Mesendoderm (in vitro differentiated cells): ENCODE data around the gene SPC24.
"Not testable (repeated sequence)": the region's sequence is repeated elsewhere in the genome, so short reads cannot be mapped to it uniquely, and the experiment has no call there.

Experiments used
- DNase-seq: peaks from one replicate; pipeline ENCODE4 v3.0.0; 2013
- H2AK5ac ChIP-seq: 2 replicates; pipeline ENCODE4 v1.6.1; 2013; ENCODE audit warnings: low read length, inconsistent platforms
- H2BK120ac ChIP-seq: 2 replicates; pipeline ENCODE4 v1.6.1; 2013; ENCODE audit warnings: low read depth, mild to moderate bottlenecking, low read length, moderate library complexity, mixed read lengths
- H2BK15ac ChIP-seq: replicated peaks from 2 replicates; pipeline ENCODE4 v1.6.1; 2013; ENCODE audit warnings: low read depth, mild to moderate bottlenecking, moderate library complexity
- H2BK5ac ChIP-seq: 2 replicates; pipeline ENCODE4 v1.6.1; 2013; ENCODE audit warnings: low read length, inconsistent platforms
- H3K18ac ChIP-seq: 2 replicates; pipeline ENCODE4 v1.6.1; 2013; ENCODE audit warnings: mild to moderate bottlenecking, low read length, mixed read lengths
- H3K23ac ChIP-seq: one replicate; pipeline ENCODE4 v1.6.1; 2013; ENCODE audit warnings: low read length
- H3K27ac ChIP-seq: 2 replicates; pipeline ENCODE4 v1.5.1; 2013; ENCODE audit warnings: low read depth, mild to moderate bottlenecking, inconsistent platforms, low read length, moderate library complexity
- H3K27me3 ChIP-seq: 2 replicates; pipeline ENCODE4 v1.6.1; 2013; ENCODE audit warnings: low read length, control low read depth, mild to moderate bottlenecking, inconsistent platforms; ENCODE audit not compliant: insufficient read depth, poor library complexity
- H3K36me3 ChIP-seq: 2 replicates; pipeline ENCODE4 v1.6.1; 2013; ENCODE audit warnings: low read length, inconsistent platforms; ENCODE audit not compliant: control insufficient read depth, insufficient read depth
- H3K4ac ChIP-seq: one replicate; pipeline ENCODE4 v1.6.1; 2013; ENCODE audit warnings: low read depth, mild to moderate bottlenecking, low read length, moderate library complexity
- H3K4me1 ChIP-seq: 2 replicates; pipeline ENCODE4 v1.6.1; 2013; ENCODE audit warnings: low read depth, low read length, inconsistent platforms; ENCODE audit not compliant: control insufficient read depth
- H3K4me2 ChIP-seq: 2 replicates; pipeline ENCODE4 v1.6.1; 2013; ENCODE audit warnings: low read length
- H3K4me3 ChIP-seq: 2 replicates; pipeline ENCODE4 v1.5.1; 2013; ENCODE audit warnings: mild to moderate bottlenecking, low read length
- H3K56ac ChIP-seq: one replicate; pipeline ENCODE4 v1.6.1; 2013; ENCODE audit warnings: low read length
- H3K79me1 ChIP-seq: 2 replicates; pipeline ENCODE4 v1.6.1; 2013; ENCODE audit warnings: low read length, inconsistent platforms
- H3K79me2 ChIP-seq: 2 replicates; pipeline ENCODE4 v1.6.1; 2013; ENCODE audit warnings: mild to moderate bottlenecking, low read length; ENCODE audit not compliant: control insufficient read depth, insufficient read depth
- H3K9ac ChIP-seq: 2 replicates; pipeline ENCODE4 v1.6.1; 2013; ENCODE audit warnings: low read length, inconsistent platforms
- H4K5ac ChIP-seq: one replicate; pipeline ENCODE4 v1.6.1; 2013; ENCODE audit warnings: low read length
- H4K8ac ChIP-seq: one replicate; pipeline ENCODE4 v1.6.1; 2013; ENCODE audit warnings: low read depth, mild to moderate bottlenecking, control low read depth, low read length, moderate library complexity
- WGBS: extraction: QIAGEN DNeasy Blood & Tissue Kit; methylation state at CpG from one replicate; pipeline ENCODE4 v1.1.7; 2013; ENCODE audit warnings: low lambda C conversion rate, missing lambda C conversion rate; ENCODE audit not compliant: insufficient coverage; ENCODE audit errors: extremely low coverage; 5-methylcytosine and 5-hydroxymethylcytosine counted together

Gene SPC24

GRCh38 chr19:11098327-11098726 lies 57.3 kb downstream of the SPC24 start:
- H3K4me2 ChIP-seq, result no peak overlapping the region
- no peak overlapping the region for H4K8ac ChIP-seq
- H3K4ac ChIP-seq, result no peak overlapping the region
- H2BK15ac ChIP-seq, result no peak overlapping the region
- no peak overlapping the region for H2AK5ac ChIP-seq
- H3K23ac ChIP-seq, result no peak overlapping the region
- DNase-seq, result no peak
- WGBS, result no CpG with 5 or more reads among the region's 2 CpGs
- H3K36me3 ChIP-seq, result peaks cover 24% of the 10 kb centered on the region
- peaks cover 72% of the 10 kb centered on the region for H3K79me2 ChIP-seq
- no peak overlapping the region for H2BK5ac ChIP-seq
- H3K4me1 ChIP-seq, result no peaks in the 10 kb centered on the region
- no peaks in the 10 kb centered on the region for H3K27me3 ChIP-seq
- H3K4me3 ChIP-seq, result no peak overlapping the region
- no peak overlapping the region for H4K5ac ChIP-seq
- peaks cover 12% of the 10 kb centered on the region for H3K79me1 ChIP-seq
- no peak overlapping the region for H3K18ac ChIP-seq
- H3K56ac ChIP-seq, result no peak overlapping the region
- no peak overlapping the region for H3K27ac ChIP-seq
- no peak overlapping the region for H2BK120ac ChIP-seq
- H3K9ac ChIP-seq, result no peak overlapping the region

GRCh38 chr19:11097367-11097766 lies 58.2 kb downstream of the SPC24 start:
- H3K23ac ChIP-seq, H2BK120ac ChIP-seq, H4K5ac ChIP-seq, H3K56ac ChIP-seq, H2AK5ac ChIP-seq, H3K4me1 ChIP-seq, H3K4me2 ChIP-seq, H3K9ac ChIP-seq, H3K27me3 ChIP-seq, H3K4ac ChIP-seq, H2BK15ac ChIP-seq, H3K79me1 ChIP-seq, H3K27ac ChIP-seq, H4K8ac ChIP-seq, H3K18ac ChIP-seq, H3K4me3 ChIP-seq, DNase-seq, H2BK5ac ChIP-seq: not testable (repeated sequence)
- WGBS, result no CpG with 5 or more reads among the region's 6 CpGs
- peaks cover 75% of the 10 kb centered on the region for H3K79me2 ChIP-seq
- H3K36me3 ChIP-seq, result peaks cover 19% of the 10 kb centered on the region

- Histone ChIP-seq H3K56ac (no peak overlapping the region), H3K4me3 (no peak overlapping the region), H4K8ac (no peak overlapping the region), H3K79me2 (peaks cover 85% of the 10 kb centered on the region), H2BK5ac (no peak overlapping the region), H3K4me1 (peaks cover 3% of the 10 kb centered on the region), H3K4ac (no peak overlapping the region), H2BK120ac (no peak overlapping the region), H3K79me1 (peaks cover 8% of the 10 kb centered on the region), H2AK5ac (no peak overlapping the region), H3K23ac (no peak overlapping the region), H4K5ac (no peak overlapping the region), H3K4me2 (no peak overlapping the region), H3K9ac (no peak overlapping the region), H2BK15ac (no peak overlapping the region), H3K27me3 (no peaks in the 10 kb centered on the region), H3K36me3 (peaks cover 21% of the 10 kb centered on the region), H3K18ac (no peak overlapping the region), H3K27ac (no peak overlapping the region)
- no CpG with 5 or more reads among the region's 10 CpGs for WGBS
- DNase-seq, result no peak
Measured at GRCh38 chr19:11096210-11096841, 59.3 kb downstream of the SPC24 start.
